Tibial nerve (tissue), 4 donors: Measurements from ENCODE around the gene DHRS12.

ENCODE experiments used
- CTCF ChIP-seq, 5 experiments: fragments of 200-600 bp in 3 of 5; fragments of 450-650 bp in 2 of 5; sonication (generic) in 3 of 5; IDR thresholded peaks; one replicate each; pipeline ENCODE4 v1.5.1; 2016 to 2019; ENCODE audit warnings: antibody characterized with exemption in 5 of 5, mild to moderate bottlenecking in 3 of 5, moderate library complexity in 2 of 5
- EP300 ChIP-seq, 2 donors: sonication (generic); formaldehyde crosslinking; IDR thresholded peaks; one replicate each; pipeline ENCODE4 v1.6.1; 2017; ENCODE audit warnings: antibody characterized with exemption in 2 of 2, mild to moderate bottlenecking in 1 of 2

GRCh38 chr13:51833980-51834379, 30.0 kb upstream of the DHRS12 start:
- TF ChIP-seq EP300 (IDR thresholded peaks at IDR 0.05) (no peak), CTCF (IDR thresholded peaks at IDR 0.05) (no peak)
